Heart left ventricle (tissue), 13 donors: Measurements from ENCODE around the gene HHIPL1.

Source experiments
- CTCF ChIP-seq, 12 donors: fragments of 200-600 bp; sonication (generic) in 4 of 12; IDR thresholded peaks; one replicate each; pipeline versions ENCODE4 v1.5.0 to v1.8.0; 2018 to 2022; ENCODE audit warnings: antibody characterized with exemption in 12 of 12, mild to moderate bottlenecking in 5 of 12
- POLR2A ChIP-seq, 2 donors: fragments of 450-650 bp; IDR thresholded peaks; one replicate each; pipeline ENCODE4 v1.6.1; 2017; ENCODE audit warnings: antibody characterized with exemption in 2 of 2, mild to moderate bottlenecking in 2 of 2, moderate library complexity in 2 of 2
- donor health status: ischemic (EF 13 %, LVEDD 7.1; RV severe dilation, severe dysfunction).
- donor health status: DM: no; HTN: yes; CAD: no.
- donor health status: DM: no; HTN: no; CAD: no.
- donor health status: ischemic (EF 25% LVEDD 6.9; RV normal size, moderate dysfunction).
- donor health status: ischemic (EF 25% LVEDD 5.7; RV mildly dilated, moderate dysfunction).
- donor health status: ischemic (EF 35%, LVEDD 5.7; RV mildly dilated, moderate dysfunction).
- donor health status: nonischemic (EF 11% LVEDD 7.7; RV severe dilation, severe dysfunction).
- donor health status: DM: yes; HTN: yes; CAD: no.
- donor health status: PGD.
- donor health status: ischemic (EF 29% LVEDD 5.4; RV normal size, mild dysfunction).
- donor health status: nonischemic (EF 23%, LVEDD 6.1; RV moderate dilation, normal function).

GRCh38 chr14:99720941-99721791 is 76.2 kb downstream of the HHIPL1 start:
- TF ChIP-seq POLR2A (IDR thresholded peaks at IDR 0.05): no peak
- TF ChIP-seq CTCF (IDR thresholded peaks at IDR 0.05): no peak
